ENCODE results near the gene PBXIP1.

PBXIP1 gene

GRCh38 chr1:154963643-154964042 is 7.7 kb upstream of the PBXIP1 start:
- TF ChIP-seq REST (IDR thresholded peaks at IDR 0.05; ENCODE audit: insufficient read depth in 1 of 2, low read depth in 2 of 2, low read length in 2 of 2) = no peak
- TF ChIP-seq SIN3A (IDR thresholded peaks at IDR 0.05; ENCODE audit: borderline replicate concordance, insufficient read depth, low read length) = no peak
- no peak for TF ChIP-seq FOXP2 (optimal IDR thresholded peaks at IDR 0.05; ENCODE audit: borderline replicate concordance, extremely low read depth, extremely low read length, insufficient read depth)
- no peak for TF ChIP-seq TAF1 (IDR thresholded peaks at IDR 0.05; ENCODE audit: borderline replicate concordance, insufficient read depth, low read length)
- TF ChIP-seq POLR2AphosphoS5 (IDR thresholded peaks at IDR 0.05; ENCODE audit: low read depth, low read length) = no peak; the same call in 1 of the 2 replicates

- TF ChIP-seq SIN3A (IDR thresholded peaks at IDR 0.05; ENCODE audit: borderline replicate concordance, insufficient read depth, low read length) (no peak), TAF1 (IDR thresholded peaks at IDR 0.05; ENCODE audit: borderline replicate concordance, insufficient read depth, low read length) (no peak), POLR2AphosphoS5 (IDR thresholded peaks at IDR 0.05; ENCODE audit: low read depth, low read length) (no peak), FOXP2 (optimal IDR thresholded peaks at IDR 0.05; ENCODE audit: borderline replicate concordance, extremely low read depth, extremely low read length, insufficient read depth) (no peak), REST (IDR thresholded peaks at IDR 0.05; ENCODE audit: insufficient read depth in 1 of 2, low read depth in 2 of 2, low read length in 2 of 2) (no peak)
These were observed 7.0 kb upstream of the PBXIP1 start for GRCh38 chr1:154962795-154963330.

- no peak for TF ChIP-seq REST (IDR thresholded peaks at IDR 0.05; ENCODE audit: insufficient read depth in 1 of 2, low read depth in 2 of 2, low read length in 2 of 2)
- TF ChIP-seq SIN3A (IDR thresholded peaks at IDR 0.05; ENCODE audit: borderline replicate concordance, insufficient read depth, low read length) = no peak
- TF ChIP-seq TAF1 (IDR thresholded peaks at IDR 0.05; ENCODE audit: borderline replicate concordance, insufficient read depth, low read length) = no peak
- TF ChIP-seq POLR2AphosphoS5 (IDR thresholded peaks at IDR 0.05; ENCODE audit: low read depth, low read length) = 0 out of 2 replicates have a peak, but pooled peaks have one; percentile 6
- TF ChIP-seq FOXP2 (optimal IDR thresholded peaks at IDR 0.05; ENCODE audit: borderline replicate concordance, extremely low read depth, extremely low read length, insufficient read depth) = no peak
These were observed 6.4 kb upstream of the PBXIP1 start for GRCh38 chr1:154962156-154962749.

- no peak for TF ChIP-seq FOXP2 (optimal IDR thresholded peaks at IDR 0.05; ENCODE audit: borderline replicate concordance, extremely low read depth, extremely low read length, insufficient read depth)
- TF ChIP-seq TAF1 (IDR thresholded peaks at IDR 0.05; ENCODE audit: borderline replicate concordance, insufficient read depth, low read length) = peak; percentile 86
- TF ChIP-seq POLR2AphosphoS5 (IDR thresholded peaks at IDR 0.05; ENCODE audit: low read depth, low read length) = peak; percentile 90; the same call in 1 of the 2 replicates
- peak in 1 of 2 experiments; percentile 24; a peak in 1 of 4 replicates for TF ChIP-seq REST (IDR thresholded peaks at IDR 0.05; ENCODE audit: insufficient read depth in 1 of 2, low read depth in 2 of 2, low read length in 2 of 2)
- peak; percentile 18; the same call in 1 of the 2 replicates for TF ChIP-seq SIN3A (IDR thresholded peaks at IDR 0.05; ENCODE audit: borderline replicate concordance, insufficient read depth, low read length)
These were observed 5.6 kb upstream of the PBXIP1 start, which contains the start of gene PYGO2 for GRCh38 chr1:154961207-154962155. TSS of gene PYGO2 (minus strand) at chr1:154961782. CDS start at chr1:154961576, 206 bp downstream.
